GM21619 (cell line): ENCODE results near the gene CTSA.
"Not testable (repeated sequence)": the region's sequence is repeated elsewhere in the genome, so short reads cannot be mapped to it uniquely, and the experiment has no call there.

Source experiments
- ATAC-seq: cut with Tn5 transposase; IDR thresholded peaks from one replicate; pipeline ENCODE4 v1.9.1; 2021; ENCODE audit not compliant: unreplicated experiment

CTSA gene

DNA sequence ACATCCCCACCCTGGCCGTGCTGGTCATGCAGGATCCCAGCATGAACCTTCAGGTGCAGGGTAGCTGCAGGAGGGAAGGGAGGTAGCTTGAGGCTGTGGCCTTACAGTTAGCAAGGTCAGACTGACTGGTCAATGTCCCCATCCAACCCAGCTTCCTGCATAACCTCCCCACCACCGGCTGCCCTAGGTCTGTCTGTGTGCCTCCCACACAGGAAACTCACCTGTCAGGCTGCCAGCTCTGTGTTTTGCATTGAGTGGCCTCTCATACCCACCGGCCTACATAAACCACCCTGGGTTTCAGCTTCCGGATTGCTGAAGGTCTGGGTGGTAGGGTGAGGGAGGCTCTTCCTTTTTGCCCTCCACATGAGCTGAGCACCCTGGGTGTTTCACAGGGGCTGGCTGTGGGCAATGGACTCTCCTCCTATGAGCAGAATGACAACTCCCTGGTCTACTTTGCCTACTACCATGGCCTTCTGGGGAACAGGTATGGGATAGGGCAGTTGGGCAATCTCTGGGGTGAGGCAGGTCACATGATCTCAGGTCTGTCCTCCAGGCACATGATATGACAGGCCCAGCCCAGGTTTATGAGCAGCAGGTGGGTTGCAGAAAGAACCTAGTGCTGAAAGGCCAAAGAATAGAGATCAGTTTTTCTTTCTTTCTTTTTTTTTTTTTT is 1.8 kb downstream of the CTSA start:
- no peak for ATAC-seq

DNA sequence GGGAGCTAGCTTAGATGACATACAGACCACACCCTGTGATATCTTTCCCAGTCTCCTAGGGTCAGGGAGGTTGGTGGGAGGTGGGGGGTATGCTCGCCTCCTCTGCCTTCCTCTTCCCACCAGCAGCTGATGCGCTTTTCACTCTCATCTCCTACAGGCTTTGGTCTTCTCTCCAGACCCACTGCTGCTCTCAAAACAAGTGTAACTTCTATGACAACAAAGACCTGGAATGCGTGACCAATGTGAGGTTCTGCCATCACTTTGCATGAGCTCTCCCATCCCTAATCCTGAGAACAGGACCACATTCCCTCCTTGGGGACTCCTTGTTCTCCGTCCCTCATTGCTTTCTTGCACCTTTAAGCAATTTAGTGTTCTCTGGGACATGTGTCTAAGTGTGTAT is 2.7 kb downstream of the CTSA start:
- no peak for ATAC-seq

DNA sequence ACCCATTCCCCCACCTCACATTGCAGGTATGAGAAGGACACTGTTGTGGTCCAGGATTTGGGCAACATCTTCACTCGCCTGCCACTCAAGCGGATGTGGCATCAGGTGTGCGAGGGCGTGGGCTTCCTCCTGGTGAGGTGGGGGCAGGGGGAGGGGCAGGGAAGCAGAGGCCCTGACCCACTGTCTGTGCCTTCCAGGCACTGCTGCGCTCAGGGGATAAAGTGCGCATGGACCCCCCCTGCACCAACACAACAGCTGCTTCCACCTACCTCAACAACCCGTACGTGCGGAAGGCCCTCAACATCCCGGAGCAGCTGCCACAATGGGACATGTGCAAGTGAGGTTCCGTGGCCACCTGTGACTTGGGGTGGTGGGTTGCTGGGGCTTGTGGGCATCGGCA is 3.7 kb downstream of the CTSA start:
- no peak for ATAC-seq

DNA sequence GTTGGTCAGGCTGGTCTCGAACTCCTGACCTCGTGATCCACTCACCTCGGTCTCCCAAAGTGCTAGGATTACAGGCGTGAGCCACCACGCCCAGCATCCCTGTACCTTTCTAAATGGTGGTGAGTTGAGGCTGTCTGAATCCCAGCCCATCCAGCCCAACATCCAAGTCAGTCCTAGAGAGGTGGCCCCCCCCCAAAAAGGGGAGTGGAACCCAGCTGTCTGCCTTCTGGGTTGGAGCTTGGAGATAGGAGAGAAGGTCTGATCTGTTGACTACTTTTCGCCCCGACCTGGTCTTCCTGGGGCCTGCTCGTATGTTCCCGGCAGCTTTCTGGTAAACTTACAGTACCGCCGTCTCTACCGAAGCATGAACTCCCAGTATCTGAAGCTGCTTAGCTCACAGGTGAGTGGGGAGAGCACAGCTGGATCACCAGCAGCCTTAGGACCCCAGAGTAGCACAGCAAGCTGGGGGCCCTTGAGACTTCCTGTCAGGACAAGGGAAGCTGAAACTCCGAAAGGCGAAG is 5.6 kb downstream of the CTSA start:
- ATAC-seq, result no peak

DNA sequence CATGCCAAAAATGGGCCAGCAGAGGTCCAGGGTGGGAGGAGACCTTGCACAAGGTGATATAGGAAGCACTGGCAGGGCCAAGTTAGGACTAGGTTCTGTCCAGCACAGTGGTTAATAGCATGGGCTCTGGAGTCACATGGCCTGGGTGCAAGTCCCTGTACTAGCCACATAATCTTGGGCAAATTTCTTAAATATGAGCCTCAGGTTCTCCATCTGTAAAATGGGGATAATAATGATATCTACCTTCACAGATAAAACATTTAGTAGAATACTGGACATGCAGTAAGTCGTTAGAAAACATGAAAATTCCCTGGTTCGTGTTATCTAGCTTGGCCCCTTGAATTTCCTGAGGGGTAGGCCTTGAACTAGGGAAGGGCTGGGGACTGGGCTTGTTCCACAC is 6.2 kb downstream of the CTSA start:
- ATAC-seq, result no peak

DNA sequence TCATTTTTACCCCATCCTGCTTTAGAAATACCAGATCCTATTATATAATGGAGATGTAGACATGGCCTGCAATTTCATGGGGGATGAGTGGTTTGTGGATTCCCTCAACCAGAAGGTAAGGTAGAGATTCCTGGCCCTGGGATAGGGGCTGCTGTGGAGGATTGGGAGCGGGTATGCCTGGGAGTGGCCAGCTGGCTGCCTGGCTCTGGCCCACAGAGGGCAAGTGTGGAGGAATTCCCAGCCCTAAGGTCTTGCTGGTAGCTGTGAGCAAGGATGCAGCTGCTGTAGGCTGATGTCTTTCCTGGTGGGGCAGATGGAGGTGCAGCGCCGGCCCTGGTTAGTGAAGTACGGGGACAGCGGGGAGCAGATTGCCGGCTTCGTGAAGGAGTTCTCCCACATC is 6.6 kb downstream of the CTSA start:
- ATAC-seq, result no peak

DNA sequence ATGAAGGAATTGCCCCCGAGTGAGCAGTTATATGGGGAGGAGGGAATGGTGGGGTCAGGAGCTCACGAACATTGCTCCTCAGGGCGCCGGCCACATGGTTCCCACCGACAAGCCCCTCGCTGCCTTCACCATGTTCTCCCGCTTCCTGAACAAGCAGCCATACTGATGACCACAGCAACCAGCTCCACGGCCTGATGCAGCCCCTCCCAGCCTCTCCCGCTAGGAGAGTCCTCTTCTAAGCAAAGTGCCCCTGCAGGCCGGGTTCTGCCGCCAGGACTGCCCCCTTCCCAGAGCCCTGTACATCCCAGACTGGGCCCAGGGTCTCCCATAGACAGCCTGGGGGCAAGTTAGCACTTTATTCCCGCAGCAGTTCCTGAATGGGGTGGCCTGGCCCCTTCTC is 7.2 kb downstream of the CTSA start:
- no peak for ATAC-seq

DNA sequence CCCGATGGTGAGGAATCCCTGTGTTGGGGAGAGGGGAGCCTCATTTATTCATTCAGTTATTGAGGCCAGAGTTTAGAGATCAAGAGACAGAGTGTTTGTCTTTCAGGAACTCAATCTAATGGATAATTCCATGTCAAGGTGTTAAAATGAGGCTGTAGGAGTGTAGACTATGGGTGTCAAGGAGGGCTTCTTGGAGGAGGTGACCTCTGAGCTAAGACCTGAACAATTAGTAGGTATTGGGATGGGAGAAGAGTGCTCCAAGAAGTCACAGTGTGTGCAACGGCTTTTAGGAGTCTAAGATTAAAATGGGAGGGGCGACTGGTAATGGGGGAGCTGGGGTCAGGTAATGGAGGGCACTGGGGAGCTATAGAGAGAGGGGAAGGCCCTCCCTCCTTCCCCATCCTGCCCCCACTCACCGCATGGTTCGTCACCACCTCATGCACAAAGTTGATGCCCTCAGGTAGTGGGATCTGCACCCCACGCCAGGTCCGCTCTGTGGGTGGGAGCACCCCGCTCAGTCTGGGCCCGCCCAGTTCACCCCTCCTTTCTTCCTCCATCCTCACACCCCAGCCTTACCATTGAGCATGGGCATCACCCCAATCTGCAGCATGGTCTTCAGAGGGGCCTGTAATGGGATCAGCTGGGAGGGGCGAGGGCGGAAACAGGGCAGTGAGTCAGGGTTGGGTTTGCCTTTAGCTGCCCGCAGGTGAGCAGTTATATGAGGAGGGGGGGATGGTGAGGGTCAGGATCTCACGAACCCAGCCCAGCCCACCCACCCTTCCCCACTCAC is 8.1 kb downstream of the CTSA start:
- no peak for ATAC-seq

DNA sequence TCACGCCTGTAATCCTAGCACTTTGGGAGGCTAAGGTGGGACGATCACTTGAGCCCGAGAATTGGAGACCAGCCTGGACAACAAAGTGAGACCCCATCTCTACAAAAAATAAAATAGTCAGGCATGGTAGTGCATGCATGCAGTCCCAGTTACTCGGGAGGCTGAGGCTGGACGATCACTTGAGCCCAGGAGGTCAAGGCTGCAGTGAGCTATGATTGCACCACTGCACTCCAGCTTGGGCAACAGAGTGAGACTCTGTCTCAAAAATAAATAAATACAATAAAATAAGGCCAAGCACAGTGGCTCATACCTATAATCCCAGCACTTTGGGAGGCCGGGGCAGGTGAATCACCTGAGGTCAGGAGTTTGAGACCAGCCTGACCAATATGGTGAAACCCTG is 10.2 kb downstream of the CTSA start:
- not testable (repeated sequence) for ATAC-seq

DNA sequence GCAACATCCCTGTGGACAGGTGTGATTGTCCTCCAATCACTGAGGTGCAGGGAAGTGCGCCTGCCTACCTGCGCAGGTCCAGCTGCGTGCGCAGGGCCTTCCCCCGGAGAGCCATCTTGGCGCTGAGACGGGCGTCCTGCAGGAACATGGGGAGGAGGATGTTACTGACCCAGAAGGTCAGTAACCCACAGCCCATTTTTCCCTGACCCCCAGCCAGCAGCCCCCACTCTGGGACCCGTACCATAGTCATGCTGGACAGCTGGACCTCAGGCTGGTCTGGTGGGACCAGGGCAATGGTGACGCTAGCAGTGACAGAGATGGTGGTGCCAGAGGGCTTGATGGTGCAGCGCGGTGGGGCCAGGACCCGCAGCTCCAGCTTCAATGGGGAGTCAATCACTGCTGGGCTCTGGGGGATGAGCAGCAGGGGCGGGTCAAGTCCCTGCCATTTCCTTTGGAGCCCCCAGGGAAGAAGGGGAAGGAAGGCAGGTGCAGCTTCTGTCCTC is 11.1 kb downstream of the CTSA start:
- no peak for ATAC-seq

DNA sequence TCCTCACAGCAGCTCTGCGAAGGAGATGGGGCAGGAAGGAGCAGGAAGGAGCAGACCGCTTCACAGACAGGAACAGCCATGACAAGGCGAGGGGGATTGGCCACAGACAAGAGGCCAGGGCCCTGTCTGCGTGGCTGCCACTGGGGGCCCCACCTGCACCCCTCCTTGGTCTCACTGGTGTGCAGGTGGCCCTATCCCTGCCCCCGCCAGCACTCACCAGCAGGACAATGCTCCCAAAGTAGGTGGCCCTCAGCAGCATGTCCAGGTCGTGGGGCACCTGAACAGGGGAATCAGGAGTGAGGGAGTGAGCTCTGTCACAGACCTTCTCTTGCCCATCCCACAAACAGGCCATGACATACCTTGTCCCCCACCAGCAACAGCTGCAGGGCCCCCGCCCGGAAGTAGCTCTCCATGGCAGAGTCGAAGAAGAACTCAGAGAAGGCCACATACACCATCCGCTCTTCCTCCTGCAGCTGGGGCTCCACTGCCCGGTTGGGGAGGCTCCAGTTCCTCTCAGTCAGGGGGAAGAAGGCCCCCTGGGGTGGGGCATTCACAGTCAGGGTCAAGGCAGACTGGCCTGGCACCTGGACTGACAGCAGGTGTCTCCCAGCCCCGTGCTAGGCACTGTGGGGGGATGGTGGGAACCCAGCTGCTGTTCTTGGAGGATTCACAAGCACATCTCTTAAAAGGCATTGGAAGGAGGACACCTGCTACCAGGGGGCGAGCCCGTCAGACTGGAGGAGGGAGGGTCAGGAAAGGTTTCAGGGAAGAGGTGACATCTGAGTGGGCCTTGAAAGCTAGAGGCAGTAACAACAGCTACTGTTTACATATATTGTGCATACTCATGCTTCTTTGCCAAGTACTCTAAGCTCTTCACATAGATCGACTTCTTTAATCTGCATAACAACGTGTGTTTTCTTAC is 13.7 kb downstream of the CTSA start:
- ATAC-seq, result no peak

DNA sequence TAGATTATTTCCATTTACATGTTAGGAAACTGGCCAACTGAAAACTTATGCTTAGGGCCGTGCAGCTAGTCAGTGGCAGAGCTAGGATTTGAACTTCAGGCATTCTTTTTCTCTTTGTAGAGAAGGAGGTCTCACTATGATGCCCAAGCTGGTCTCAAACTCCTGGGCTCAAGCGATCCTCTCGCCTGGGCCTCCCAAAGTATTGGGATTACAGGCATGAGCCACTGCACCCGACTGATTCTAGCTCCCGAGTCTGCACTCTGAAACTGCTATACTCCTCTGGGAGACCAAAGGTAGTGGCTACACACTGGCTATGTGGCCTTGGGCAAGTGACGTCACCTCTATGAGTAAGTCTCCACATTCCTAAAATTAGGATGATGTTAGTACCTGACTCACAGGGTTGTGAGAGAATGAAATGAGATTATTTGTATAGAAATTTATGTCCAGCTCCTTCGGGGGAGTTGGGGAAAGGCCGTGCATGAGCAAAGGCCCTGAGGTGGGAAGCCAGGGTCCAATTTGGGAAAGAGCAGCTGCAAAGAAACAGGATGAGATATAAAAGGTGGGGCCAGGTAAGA is 14.5 kb downstream of the CTSA start:
- no peak for ATAC-seq

DNA sequence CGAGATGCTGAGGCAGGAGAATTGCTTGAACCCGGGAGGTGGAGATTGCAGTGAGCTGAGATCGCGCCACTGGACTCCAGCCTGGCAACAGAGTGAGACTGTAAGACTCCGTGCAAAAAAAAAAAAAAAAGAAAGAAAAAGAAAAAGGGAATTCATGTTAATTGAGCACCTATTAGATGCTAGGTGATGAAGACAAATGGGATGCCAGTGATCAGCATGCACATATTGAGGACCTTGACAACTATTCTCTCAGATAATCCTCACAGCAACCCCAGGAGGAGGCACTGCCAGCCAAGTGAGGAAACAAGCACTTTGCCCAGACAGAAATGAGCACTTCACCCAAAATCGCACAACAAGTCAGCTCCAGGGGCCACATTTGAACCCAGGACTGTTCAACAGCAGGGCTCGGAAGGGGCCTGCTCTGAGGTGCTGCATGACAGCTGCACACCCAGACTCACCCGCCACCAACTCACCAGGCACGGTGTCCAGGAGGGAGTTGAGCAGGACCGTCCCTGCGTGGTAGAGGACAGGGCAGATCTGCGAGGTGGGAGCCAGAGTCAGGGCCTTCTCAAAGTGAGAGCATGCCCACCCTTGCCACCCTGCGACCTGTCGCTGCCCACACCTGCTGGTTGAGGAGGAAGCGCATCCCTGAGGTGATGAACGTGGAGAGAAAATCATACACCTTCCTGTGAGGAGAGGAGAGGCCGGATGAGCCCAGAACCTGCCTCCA is 16.2 kb downstream of the CTSA start:
- no peak for ATAC-seq

DNA sequence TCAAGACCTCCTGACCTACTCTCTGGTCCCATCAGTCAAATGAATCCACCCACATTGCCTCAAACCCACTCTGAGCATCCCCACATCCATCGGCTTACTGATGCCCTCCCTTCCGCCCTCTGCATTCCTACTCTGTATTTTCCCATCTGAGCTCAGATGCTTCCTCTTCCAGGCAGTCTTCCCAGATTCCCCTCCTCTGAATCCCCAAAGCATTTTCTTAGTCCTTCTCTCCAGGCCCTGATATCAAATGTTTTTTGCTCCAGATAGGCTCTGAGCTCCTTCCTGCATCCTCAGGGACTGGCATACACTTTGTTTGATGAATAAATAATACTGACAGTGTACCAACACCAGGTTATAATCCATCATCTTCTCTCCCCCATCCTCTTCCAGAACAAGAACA is 16.9 kb downstream of the CTSA start:
- ATAC-seq, result no peak

DNA sequence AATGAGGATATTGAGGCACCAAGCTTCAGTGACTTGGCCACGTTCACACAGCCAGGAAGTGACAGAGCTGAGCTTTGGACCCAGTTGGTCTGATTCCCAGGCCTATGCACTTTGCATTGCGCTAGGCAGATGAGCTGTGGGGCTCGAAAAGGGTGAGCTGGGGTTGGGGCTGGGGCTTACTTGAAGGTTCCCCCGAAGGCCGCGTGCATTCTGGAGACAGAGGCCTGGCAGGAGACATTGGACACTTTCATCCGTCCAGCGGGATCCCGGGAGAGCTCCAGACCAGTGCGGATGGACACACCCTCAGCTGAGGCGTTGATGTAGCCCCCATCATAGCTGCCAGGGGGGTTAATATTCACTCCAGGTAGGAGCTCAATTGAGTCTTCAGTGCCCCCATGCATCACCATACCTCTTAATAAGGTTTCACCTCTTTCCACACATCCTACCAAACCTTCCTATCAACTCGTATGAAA is 18.2 kb downstream of the CTSA start:
- no peak for ATAC-seq

DNA sequence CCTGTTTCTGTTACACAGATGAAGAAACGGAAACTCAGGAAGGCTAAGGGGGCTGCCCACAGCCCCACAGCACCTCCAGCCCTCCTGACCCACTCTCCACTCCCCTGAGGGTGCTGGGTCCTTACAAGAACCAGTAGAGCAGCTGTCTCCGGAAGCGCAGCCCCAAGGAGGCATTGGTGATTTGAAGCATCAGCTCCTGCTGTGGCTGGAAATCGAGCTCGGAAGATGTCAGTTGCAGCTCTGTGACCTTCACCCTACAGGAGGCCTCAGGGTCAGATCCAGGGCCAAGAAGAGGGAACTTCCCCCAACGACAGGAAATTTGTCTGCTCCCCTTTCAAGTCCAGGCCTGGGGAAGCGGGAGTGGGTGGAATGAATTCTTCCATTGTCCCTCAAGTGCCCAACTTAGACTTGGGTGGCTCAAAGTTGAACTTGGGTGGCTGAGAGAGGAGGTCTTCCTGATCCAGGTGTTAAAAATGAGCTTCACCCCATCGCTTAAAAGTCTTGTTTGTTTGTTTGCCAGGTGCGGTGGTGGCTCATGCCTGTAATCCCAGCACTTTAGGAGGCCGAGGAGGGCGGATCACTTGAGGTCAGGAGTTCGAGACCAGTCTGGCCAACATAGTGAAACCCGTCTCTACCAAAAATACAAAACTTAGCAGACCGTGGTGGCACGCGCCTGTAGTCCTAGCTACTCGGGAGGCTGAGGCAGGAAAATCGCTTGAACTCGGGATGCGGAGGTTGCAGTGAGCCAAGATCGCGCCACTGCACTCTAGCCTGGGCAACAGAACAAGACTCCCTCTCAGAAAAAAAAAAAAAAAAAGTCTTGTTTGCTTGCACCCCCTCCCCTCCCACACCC is 18.9 kb downstream of the CTSA start:
- ATAC-seq, result no peak

DNA sequence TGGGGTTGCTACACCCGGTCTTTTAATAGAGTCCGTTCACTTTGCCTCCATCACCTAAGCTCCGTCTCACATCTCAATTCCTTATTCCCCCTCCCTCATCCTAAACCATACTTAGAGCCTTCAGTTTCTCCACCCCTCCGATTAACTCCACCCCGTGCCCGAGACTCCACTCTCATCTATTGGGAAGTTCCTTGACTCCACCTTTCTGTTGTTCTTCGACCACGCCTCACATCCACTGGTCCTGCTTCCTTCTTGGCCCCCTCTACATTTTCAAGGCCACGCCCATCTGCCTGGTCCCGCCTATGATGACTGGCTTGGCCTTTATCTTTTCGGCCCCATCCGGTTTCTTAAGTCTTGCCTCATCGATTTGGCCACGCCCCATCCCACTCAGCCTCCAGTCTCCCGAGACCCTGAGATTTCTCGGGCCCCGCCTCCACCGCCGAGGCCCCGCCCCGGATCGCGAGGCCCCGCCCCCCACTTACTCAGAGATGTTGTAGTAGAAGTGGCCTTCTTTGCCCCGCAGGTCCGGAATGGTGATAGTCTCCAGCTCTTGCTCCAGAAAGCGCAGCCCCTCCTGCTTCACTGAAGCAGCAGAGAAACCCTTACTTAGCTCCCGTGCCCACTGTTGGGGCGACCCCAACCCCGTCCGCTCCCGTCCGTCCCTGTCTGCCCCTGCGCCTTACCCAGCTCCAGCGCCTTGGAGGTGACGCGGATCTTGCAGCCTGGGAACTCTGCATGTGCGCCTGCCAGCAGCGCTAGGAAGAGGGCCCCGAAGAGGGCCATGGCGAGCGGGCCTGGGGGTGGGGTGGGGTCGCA is 19.7 kb downstream of the CTSA start:
- ATAC-seq, result peak; percentile 89
